ENCODE results near the gene CYP3A4.
"Not testable (repeated sequence)": the region's sequence is repeated elsewhere in the genome, so short reads cannot be mapped to it uniquely, and the experiment has no call there.

CYP3A4 gene

GRCh38 chr7:99767662-99768061, 16.3 kb downstream of the CYP3A4 start:
- Histone ChIP-seq H3K27ac (no peak overlapping the region), H3K27me3 (ENCODE audit: insufficient read depth, low read depth, severe bottlenecking) (peaks cover 14% of the 10 kb centered on the region), H3K36me3 (no peaks in the 10 kb centered on the region), H3K4me3 (ENCODE audit: low read depth, low read length) (no peak overlapping the region), H3K9me3 (ENCODE audit: severe bottlenecking) (no peaks in the 10 kb centered on the region)
- TF ChIP-seq CTCF (IDR thresholded peaks at IDR 0.05; ENCODE audit: low read depth, low read length) = no peak
- DNase-seq = no peak

- Histone ChIP-seq H3K36me3 (no peaks in the 10 kb centered on the region), H3K4me3 (ENCODE audit: low read depth, low read length) (no peak overlapping the region), H3K27ac (no peak overlapping the region), H3K27me3 (ENCODE audit: insufficient read depth, low read depth, severe bottlenecking) (peaks cover 9% of the 10 kb centered on the region), H3K9me3 (ENCODE audit: severe bottlenecking) (no peaks in the 10 kb centered on the region)
- DNase-seq = no peak
- TF ChIP-seq CTCF (IDR thresholded peaks at IDR 0.05; ENCODE audit: low read depth, low read length) = no peak
These were observed 17.4 kb downstream of the CYP3A4 start for GRCh38 chr7:99766484-99767099.

- TF ChIP-seq CTCF (IDR thresholded peaks at IDR 0.05; ENCODE audit: low read depth, low read length) = no peak
- no peak for DNase-seq
- Histone ChIP-seq H3K4me3 (ENCODE audit: low read depth, low read length) (no peak overlapping the region), H3K27ac (no peak overlapping the region), H3K9me3 (ENCODE audit: severe bottlenecking) (no peaks in the 10 kb centered on the region), H3K27me3 (ENCODE audit: insufficient read depth, low read depth, severe bottlenecking) (peaks cover 9% of the 10 kb centered on the region), H3K36me3 (no peaks in the 10 kb centered on the region)
These were observed 19.5 kb downstream of the CYP3A4 start for GRCh38 chr7:99764478-99764877.

- Histone ChIP-seq H3K9me3 (ENCODE audit: severe bottlenecking) (no peaks in the 10 kb centered on the region), H3K27me3 (ENCODE audit: insufficient read depth, low read depth, severe bottlenecking) (peaks cover 9% of the 10 kb centered on the region), H3K27ac (no peak overlapping the region), H3K36me3 (no peaks in the 10 kb centered on the region), H3K4me3 (ENCODE audit: low read depth, low read length) (no peak overlapping the region)
- no peak for DNase-seq
- TF ChIP-seq CTCF (IDR thresholded peaks at IDR 0.05; ENCODE audit: low read depth, low read length) = no peak
These were observed 21.2 kb downstream of the CYP3A4 start for GRCh38 chr7:99762680-99763327.

GRCh38 chr7:99755085-99755484, 28.9 kb downstream of the CYP3A4 start:
- TF ChIP-seq CTCF (IDR thresholded peaks at IDR 0.05; ENCODE audit: low read depth, low read length) = no peak
- H3K9me3 ChIP-seq (ENCODE audit: severe bottlenecking) = no peaks in the 10 kb centered on the region
- no peaks in the 10 kb centered on the region for H3K27me3 ChIP-seq (ENCODE audit: insufficient read depth, low read depth, severe bottlenecking)
- H3K36me3 ChIP-seq = no peaks in the 10 kb centered on the region
- H3K27ac ChIP-seq = no peak overlapping the region
- no peak for DNase-seq
- H3K4me3 ChIP-seq (ENCODE audit: low read depth, low read length) = no peak overlapping the region

GRCh38 chr7:99752356-99752755, 31.6 kb downstream of the CYP3A4 start:
- no peak for DNase-seq
- no peaks in the 10 kb centered on the region for H3K36me3 ChIP-seq
- no peak overlapping the region for H3K4me3 ChIP-seq (ENCODE audit: low read depth, low read length)

GRCh38 chr7:99751322-99752052, 32.5 kb downstream of the CYP3A4 start:
- DNase-seq; H3K36me3 ChIP-seq; H3K9me3 ChIP-seq (ENCODE audit: severe bottlenecking); H3K27me3 ChIP-seq (ENCODE audit: insufficient read depth, low read depth, severe bottlenecking); H3K4me3 ChIP-seq (ENCODE audit: low read depth, low read length); H3K27ac ChIP-seq: not testable (repeated sequence)

More at GRCh38 chr7:99752356-99752755, 31.6 kb downstream of the CYP3A4 start:
- no peak for TF ChIP-seq CTCF (IDR thresholded peaks at IDR 0.05; ENCODE audit: low read depth, low read length)
- H3K9me3 ChIP-seq (ENCODE audit: severe bottlenecking) = no peaks in the 10 kb centered on the region
- H3K27me3 ChIP-seq (ENCODE audit: insufficient read depth, low read depth, severe bottlenecking) = no peaks in the 10 kb centered on the region
- no peak overlapping the region for H3K27ac ChIP-seq

All from WERI-Rb-1 (cell line).